Stimulated activated naive CD8-positive, alpha-beta T cell treated with anti-CD3 and anti-CD28 coated beads, Interleukin-15, amount 100 ng/mL, for 72 hours (primary cell): Measurements from ENCODE around the gene CMTM4.
"Not testable (repeated sequence)": the region's sequence is repeated elsewhere in the genome, so short reads cannot be mapped to it uniquely, and the experiment has no call there.

Source experiments
- ATAC-seq: fragments of 150-1000 bp; cut with Tn5 transposase; 2 replicates; pipeline ENCODE4 v1.10.0; 2021; ENCODE audit warnings: mild to moderate bottlenecking, moderate library complexity
- DNase-seq, 2 donors: peaks; one replicate each; pipeline ENCODE4 v3.0.0; 2021 to 2022
- H3K27ac Mint-ChIP-seq, 2 donors: one replicate each; pipeline ENCODE4 v1.8.0; 2022; ENCODE audit warnings: mild to moderate bottlenecking in 2 of 2, mixed read lengths in 2 of 2, moderate library complexity in 2 of 2
- H3K27me3 Mint-ChIP-seq: one replicate; pipeline ENCODE4 v1.8.0; 2022; ENCODE audit warnings: mixed read lengths
- H3K4me1 Mint-ChIP-seq: one replicate; pipeline ENCODE4 v1.8.0; 2022; ENCODE audit warnings: mild to moderate bottlenecking, mixed read lengths
- H3K4me3 Mint-ChIP-seq, 2 donors: one replicate each; pipeline ENCODE4 v1.8.0; 2022; ENCODE audit warnings: mild to moderate bottlenecking in 2 of 2, mixed read lengths in 2 of 2, moderate library complexity in 1 of 2
- H3K9me3 Mint-ChIP-seq, 2 donors: one replicate each; pipeline ENCODE4 v1.8.0; 2022; ENCODE audit warnings: mixed read lengths in 2 of 2

The CMTM4 gene

DNA sequence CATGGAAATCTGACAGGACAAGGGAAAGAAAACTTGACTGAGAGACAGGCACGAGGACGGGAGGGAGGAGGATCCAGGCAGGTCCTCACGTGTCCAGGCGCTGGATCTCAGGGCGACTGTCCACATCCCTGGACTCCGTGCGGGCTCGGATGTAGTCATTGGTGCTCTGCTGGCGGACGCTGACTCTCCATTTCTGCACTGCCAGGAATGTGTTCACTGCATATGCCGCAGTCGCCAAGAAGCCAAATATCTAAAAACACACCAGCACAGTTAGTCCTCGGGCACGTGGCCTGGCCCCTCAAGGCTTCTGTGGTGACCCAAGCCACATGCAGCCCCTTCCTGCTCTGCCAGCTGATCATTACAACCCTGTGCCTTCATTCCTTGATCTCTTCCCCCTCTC, 74.6 kb downstream of the CMTM4 start:
- no peaks in the 10 kb centered on the region for H3K9me3 Mint-ChIP-seq
- H3K27me3 Mint-ChIP-seq = no peaks in the 10 kb centered on the region
- no peak overlapping the region for H3K27ac Mint-ChIP-seq
- no peaks in the 10 kb centered on the region for H3K4me1 Mint-ChIP-seq
- H3K4me3 Mint-ChIP-seq = no peak overlapping the region
- ATAC-seq (no peak), DNase-seq (no peak)

GRCh38 chr16:66620429-66620795, 76.1 kb downstream of the CMTM4 start:
- H3K4me1 Mint-ChIP-seq = no peaks in the 10 kb centered on the region
- no peaks in the 10 kb centered on the region for H3K9me3 Mint-ChIP-seq
- H3K27me3 Mint-ChIP-seq = no peaks in the 10 kb centered on the region
- H3K27ac Mint-ChIP-seq = peak overlapping the region in 1 of 2 donors; percentile 19
- ATAC-seq = no peak
- H3K4me3 Mint-ChIP-seq = no peak overlapping the region
- DNase-seq = no peak

GRCh38 chr16:66619534-66620428, 76.8 kb downstream of the CMTM4 start:
- DNase-seq (no peak), ATAC-seq (no peak)
- Mint-ChIP-seq H3K4me1 (no peaks in the 10 kb centered on the region), H3K9me3 (no peaks in the 10 kb centered on the region), H3K27ac (peak overlapping the region in 1 of 2 donors; percentile 28), H3K4me3 (no peak overlapping the region), H3K27me3 (no peaks in the 10 kb centered on the region)

DNA sequence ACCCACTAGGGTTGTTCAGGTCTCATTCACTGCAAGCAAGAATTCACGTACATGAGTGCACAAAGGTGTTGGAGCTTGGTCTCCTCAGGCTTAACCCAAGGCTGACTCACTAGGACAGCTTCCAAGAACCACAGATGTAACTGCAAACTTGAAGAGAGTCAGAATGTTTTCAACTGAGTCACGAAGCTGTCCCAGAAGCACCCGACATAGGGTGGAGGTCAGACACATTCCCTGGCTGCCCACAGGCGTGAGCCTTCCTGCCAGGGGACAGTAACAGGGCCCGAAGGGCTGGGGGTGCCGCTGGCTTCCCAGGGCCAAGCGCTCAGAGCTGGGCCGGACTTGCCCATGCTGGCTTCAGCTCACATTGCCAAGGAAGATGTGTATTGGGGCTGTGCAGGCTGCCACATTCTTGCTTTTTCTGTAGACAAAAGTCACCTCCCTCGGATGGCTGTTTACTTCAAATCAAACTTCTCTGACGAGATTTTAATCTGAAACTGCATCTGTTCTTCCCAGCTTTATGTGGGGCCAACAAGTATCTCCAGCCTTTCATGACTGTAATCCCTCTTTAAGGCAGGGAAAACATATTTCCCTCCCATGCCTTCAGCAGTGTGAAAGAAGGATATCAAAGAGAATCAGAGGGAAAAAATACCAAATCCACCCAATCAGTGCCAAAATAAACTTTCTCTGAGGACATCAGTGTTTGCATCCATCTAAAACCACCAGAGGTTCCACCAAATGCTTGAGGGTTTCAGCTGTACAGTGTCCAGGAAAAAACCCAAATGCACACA, 77.8 kb downstream of the CMTM4 start:
- ATAC-seq (no peak), DNase-seq (no peak)
- no peak overlapping the region for H3K4me3 Mint-ChIP-seq
- H3K4me1 Mint-ChIP-seq = no peaks in the 10 kb centered on the region
- H3K27ac Mint-ChIP-seq = no peak overlapping the region
- no peaks in the 10 kb centered on the region for H3K9me3 Mint-ChIP-seq
- H3K27me3 Mint-ChIP-seq = no peaks in the 10 kb centered on the region

DNA sequence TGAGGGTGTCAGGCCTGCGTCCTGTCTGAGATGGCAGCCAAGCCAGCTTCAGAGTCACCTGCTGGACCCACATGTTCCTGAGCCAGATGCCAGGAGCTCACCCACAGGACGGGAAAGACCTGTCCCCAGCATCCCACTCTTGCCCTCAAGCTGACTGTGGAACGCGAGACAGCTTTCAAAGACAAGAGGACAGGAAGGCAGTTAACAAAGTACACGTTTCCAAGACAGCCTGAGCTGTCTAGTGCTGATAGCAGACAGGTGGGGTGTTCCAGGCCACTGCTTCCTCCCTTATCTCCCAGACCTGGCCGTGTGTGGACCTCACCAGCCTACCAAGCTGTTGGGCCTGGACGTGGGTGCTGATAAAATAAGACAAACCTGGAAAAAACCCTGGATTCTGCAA, 78.8 kb downstream of the CMTM4 start:
- Mint-ChIP-seq H3K27ac (no peak overlapping the region), H3K27me3 (no peaks in the 10 kb centered on the region), H3K4me1 (no peaks in the 10 kb centered on the region), H3K4me3 (no peak overlapping the region), H3K9me3 (no peaks in the 10 kb centered on the region)
- ATAC-seq (no peak), DNase-seq (no peak)

GRCh38 chr16:66617010-66617434, 79.5 kb downstream of the CMTM4 start:
- DNase-seq (no peak), ATAC-seq (no peak)
- no peaks in the 10 kb centered on the region for H3K27me3 Mint-ChIP-seq
- H3K4me3 Mint-ChIP-seq = no peak overlapping the region
- H3K4me1 Mint-ChIP-seq = no peaks in the 10 kb centered on the region
- no peak overlapping the region for H3K27ac Mint-ChIP-seq
- H3K9me3 Mint-ChIP-seq = no peaks in the 10 kb centered on the region

GRCh38 chr16:66616592-66616991, 80.0 kb downstream of the CMTM4 start:
- no peak overlapping the region for H3K27ac Mint-ChIP-seq
- H3K4me3 Mint-ChIP-seq = no peak overlapping the region

GRCh38 chr16:66616169-66616568, 80.4 kb downstream of the CMTM4 start:
- H3K4me3 Mint-ChIP-seq = no peak overlapping the region
- no peaks in the 10 kb centered on the region for H3K4me1 Mint-ChIP-seq

More at GRCh38 chr16:66616592-66616991, 80.0 kb downstream of the CMTM4 start:
- no peaks in the 10 kb centered on the region for H3K27me3 Mint-ChIP-seq
- H3K4me1 Mint-ChIP-seq = no peaks in the 10 kb centered on the region
- no peak for ATAC-seq
- no peak for DNase-seq
- H3K9me3 Mint-ChIP-seq = no peaks in the 10 kb centered on the region

GRCh38 chr16:66614161-66614802, 82.3 kb downstream of the CMTM4 start:
- peaks cover 7% of the 10 kb centered on the region for H3K4me1 Mint-ChIP-seq
- H3K9me3 Mint-ChIP-seq = no peaks in the 10 kb centered on the region
- ATAC-seq (no peak), DNase-seq (no peak)
- H3K4me3 Mint-ChIP-seq = no peak overlapping the region
- no peaks in the 10 kb centered on the region for H3K27me3 Mint-ChIP-seq
- peak overlapping the region in 1 of 2 donors; percentile 12 for H3K27ac Mint-ChIP-seq

More at GRCh38 chr16:66616169-66616568, 80.4 kb downstream of the CMTM4 start:
- ATAC-seq (no peak), DNase-seq (no peak)
- no peaks in the 10 kb centered on the region for H3K9me3 Mint-ChIP-seq
- H3K27me3 Mint-ChIP-seq = no peaks in the 10 kb centered on the region
- H3K27ac Mint-ChIP-seq = no peak overlapping the region

- H3K9me3 Mint-ChIP-seq = no peaks in the 10 kb centered on the region
- no peak overlapping the region for H3K27ac Mint-ChIP-seq
- no peak overlapping the region for H3K4me3 Mint-ChIP-seq
- DNase-seq (no peak), ATAC-seq (no peak)
- peaks cover 22% of the 10 kb centered on the region for H3K4me1 Mint-ChIP-seq
- no peaks in the 10 kb centered on the region for H3K27me3 Mint-ChIP-seq
Measured at GRCh38 chr16:66612422-66612821, 84.1 kb downstream of the CMTM4 start.

DNA sequence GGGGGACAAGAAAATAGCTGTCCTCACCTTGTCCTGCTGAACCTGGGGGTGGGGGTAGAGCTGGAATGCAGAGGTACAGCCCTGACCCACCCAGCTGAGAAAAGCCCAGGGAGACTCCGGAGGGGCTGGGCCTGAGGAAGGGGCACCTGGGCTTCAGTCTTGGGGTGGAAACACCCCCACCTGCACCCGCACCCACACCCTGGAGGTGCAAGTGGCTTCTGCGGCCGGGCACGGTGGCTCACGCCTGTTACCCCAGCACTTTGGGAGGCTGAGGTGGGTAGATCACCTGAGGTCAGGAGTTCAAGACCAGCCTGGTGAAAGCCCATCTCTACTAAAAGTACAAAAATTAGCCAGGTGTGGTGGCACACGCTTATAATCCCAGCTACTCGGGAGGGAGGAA, 84.6 kb downstream of the CMTM4 start:
- H3K4me1 Mint-ChIP-seq = peaks cover 27% of the 10 kb centered on the region
- ATAC-seq, DNase-seq, H3K9me3 Mint-ChIP-seq, H3K27ac Mint-ChIP-seq, H3K27me3 Mint-ChIP-seq, H3K4me3 Mint-ChIP-seq: not testable (repeated sequence)

DNA sequence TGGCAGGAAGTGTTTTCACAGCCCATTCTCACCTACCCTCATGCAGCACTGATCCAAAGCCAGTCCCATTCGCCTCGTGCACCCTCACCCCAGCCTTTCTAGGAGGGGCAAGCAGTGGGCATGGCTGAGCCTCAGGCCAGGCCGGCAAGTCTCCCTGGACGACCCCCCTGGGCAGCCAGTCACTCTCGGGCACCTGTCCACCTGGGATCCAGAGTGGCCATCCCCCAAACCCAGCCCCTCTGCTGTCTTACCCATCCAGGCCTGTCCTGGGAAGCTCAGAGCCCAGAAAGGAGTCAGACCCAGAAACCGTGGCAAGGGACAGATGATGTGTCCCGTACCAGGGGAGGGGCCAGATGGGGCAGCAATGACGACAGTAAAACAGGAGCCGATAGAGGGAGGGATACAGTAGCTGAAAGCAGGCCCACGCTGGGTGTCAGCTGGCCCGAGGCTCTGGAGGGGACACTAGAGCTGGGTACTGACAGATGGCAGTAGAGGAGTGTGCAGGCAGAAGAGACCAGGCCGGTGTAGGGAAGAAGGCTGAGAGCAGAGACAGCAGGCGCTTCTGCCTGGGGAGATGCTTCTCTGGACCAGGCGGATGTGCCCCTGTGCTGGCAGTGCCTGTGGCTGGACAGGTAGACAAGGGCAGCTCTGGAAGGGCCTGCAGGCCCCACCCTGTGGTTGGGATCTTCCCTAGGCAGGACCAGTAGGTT, 86.3 kb downstream of the CMTM4 start:
- peaks cover 41% of the 10 kb centered on the region for H3K4me1 Mint-ChIP-seq
- ATAC-seq (no peak), DNase-seq (no peak)
- H3K27me3 Mint-ChIP-seq = no peaks in the 10 kb centered on the region
- peak overlapping the region in 1 of 2 donors; percentile 34 for H3K27ac Mint-ChIP-seq
- H3K9me3 Mint-ChIP-seq = no peaks in the 10 kb centered on the region
- no peak overlapping the region for H3K4me3 Mint-ChIP-seq

GRCh38 chr16:66609139-66609510, 87.4 kb downstream of the CMTM4 start:
- Mint-ChIP-seq H3K4me3 (no peak overlapping the region), H3K9me3 (no peaks in the 10 kb centered on the region), H3K27me3 (no peaks in the 10 kb centered on the region), H3K27ac (no peak overlapping the region), H3K4me1 (peaks cover 42% of the 10 kb centered on the region)
- DNase-seq (no peak), ATAC-seq (no peak)

DNA sequence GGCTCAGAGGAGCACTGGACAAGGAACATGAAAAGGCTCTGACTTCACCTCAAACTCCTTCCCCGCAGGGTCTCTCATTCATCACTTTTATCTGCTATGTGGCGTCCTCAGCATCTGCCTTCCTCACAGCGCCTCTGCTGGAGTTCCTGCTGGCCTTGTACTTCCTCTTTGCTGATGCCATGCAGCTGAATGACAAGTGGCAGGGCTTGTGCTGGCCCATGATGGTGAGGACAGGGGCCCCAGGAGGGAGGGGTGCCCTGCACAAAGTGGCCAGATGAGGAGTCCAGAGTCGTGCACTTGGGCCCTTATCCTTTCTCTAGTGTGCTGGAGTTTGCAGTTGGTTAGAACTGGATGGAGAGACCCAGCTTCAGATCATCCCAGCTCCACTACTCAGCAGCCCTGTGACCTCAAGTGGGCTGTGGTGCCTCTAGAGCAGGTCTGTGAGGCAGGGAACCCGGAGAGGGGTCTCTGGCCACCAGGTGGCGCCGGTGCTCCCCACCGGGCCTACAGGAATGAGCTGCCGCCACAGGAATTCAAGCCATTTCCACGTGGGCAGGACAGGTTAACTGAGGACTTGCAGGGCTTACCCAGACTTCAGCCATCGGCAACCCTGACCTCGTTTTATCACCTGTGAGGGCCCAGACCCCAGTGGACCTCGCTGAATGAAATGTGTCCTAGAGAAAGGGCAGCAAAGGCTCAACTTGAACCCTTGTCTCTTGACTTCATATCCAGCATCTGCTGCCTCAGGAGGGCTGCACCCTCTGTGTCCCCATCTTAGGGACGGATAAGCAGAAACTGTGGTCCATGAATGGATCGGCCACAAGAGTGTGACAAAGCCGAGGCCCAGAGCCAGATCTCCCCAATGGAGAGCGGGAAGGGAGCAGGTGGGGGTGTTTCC, 88.1 kb downstream of the CMTM4 start:
- Mint-ChIP-seq H3K9me3 (no peaks in the 10 kb centered on the region), H3K4me1 (peaks cover 48% of the 10 kb centered on the region), H3K27me3 (no peaks in the 10 kb centered on the region), H3K27ac (peak overlapping the region; percentile 30 to 40), H3K4me3 (peak overlapping the region in 1 of 2 donors; percentile 48)
- peak; percentile 78 to 84 for DNase-seq
- ATAC-seq = peak; percentile 50
